ENCODE measurements around the gene ACTL6B.

- TF ChIP-seq POLR2AphosphoS5 (IDR thresholded peaks at IDR 0.05; ENCODE audit: borderline replicate concordance, low read depth, low read length) (no peak), EZH2 (IDR thresholded peaks at IDR 0.05) (no peak), FOXP2 (optimal IDR thresholded peaks at IDR 0.05; ENCODE audit: control extremely low read depth, extremely low read length, insufficient read depth) (no peak)
Observed at GRCh38 chr7:100654908-100655831, 1.1 kb downstream of the ACTL6B start.
